Spleen (tissue), 7 donors: ENCODE results near the gene CEP162.

ENCODE experiments used
- POLR2A ChIP-seq, 3 donors: fragments of 450-650 bp; IDR thresholded peaks; one replicate each; pipeline ENCODE4 v1.5.1; 2017; ENCODE audit warnings: antibody characterized with exemption in 3 of 3, mild to moderate bottlenecking in 1 of 3
- POLR2AphosphoS5 ChIP-seq, 3 donors: sonication (generic); formaldehyde crosslinking; IDR thresholded peaks; one replicate each; pipeline ENCODE4 v1.5.1; 2017; ENCODE audit warnings: antibody characterized with exemption in 3 of 3
- TF ChIP-seq, protein P1 (sequence below), 11 experiments: fragments of 200-600 bp in 7 of 11; fragments of 450-650 bp in 4 of 11; sonication (generic) in 4 of 11; IDR thresholded peaks in 8 of 11; conservative IDR thresholded peaks in 3 of 11; 1 replicate in 7 of 11; 2 replicates in 4 of 11; pipeline versions ENCODE4 v1.4.0 to v1.8.0; 2016 to 2021; ENCODE audit warnings: antibody characterized with exemption in 11 of 11, inconsistent platforms in 4 of 11, mild to moderate bottlenecking in 1 of 11
- donor health status: DM: no; HTN: no; CAD: no; lungs with moderate emphysema.
- donor health status: DM: no; HTN: no; CAD: no.
- donor health status: DM: no; HTN: no; CAD: no.

DNA sequence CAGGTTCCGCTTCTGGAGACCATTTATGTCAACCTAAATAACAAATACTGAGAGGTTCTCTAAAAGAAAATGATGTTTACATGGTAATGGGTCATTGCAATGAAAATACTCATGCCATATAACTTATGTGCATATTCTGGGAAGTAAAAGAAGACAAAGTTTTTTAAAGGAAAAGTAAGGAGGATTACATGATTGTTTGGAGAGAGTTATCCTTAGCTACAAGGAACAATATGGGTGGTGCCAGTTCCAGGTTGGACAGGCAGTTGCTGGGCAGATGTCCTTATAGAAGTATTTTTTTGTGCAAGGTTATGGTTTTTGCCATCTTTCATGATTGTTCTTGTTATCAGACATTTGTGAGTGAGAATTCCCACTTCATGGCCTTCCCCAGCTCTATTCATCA lies 141.4 kb downstream of the CEP162 start:
- TF ChIP-seq, protein P1, sequence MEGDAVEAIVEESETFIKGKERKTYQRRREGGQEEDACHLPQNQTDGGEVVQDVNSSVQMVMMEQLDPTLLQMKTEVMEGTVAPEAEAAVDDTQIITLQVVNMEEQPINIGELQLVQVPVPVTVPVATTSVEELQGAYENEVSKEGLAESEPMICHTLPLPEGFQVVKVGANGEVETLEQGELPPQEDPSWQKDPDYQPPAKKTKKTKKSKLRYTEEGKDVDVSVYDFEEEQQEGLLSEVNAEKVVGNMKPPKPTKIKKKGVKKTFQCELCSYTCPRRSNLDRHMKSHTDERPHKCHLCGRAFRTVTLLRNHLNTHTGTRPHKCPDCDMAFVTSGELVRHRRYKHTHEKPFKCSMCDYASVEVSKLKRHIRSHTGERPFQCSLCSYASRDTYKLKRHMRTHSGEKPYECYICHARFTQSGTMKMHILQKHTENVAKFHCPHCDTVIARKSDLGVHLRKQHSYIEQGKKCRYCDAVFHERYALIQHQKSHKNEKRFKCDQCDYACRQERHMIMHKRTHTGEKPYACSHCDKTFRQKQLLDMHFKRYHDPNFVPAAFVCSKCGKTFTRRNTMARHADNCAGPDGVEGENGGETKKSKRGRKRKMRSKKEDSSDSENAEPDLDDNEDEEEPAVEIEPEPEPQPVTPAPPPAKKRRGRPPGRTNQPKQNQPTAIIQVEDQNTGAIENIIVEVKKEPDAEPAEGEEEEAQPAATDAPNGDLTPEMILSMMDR (IDR thresholded peaks at IDR 0.05 in 8 of 11, conservative IDR thresholded peaks at IDR 0.05 in 3 of 11), result no peak
- TF ChIP-seq POLR2A (IDR thresholded peaks at IDR 0.05) (no peak), POLR2AphosphoS5 (IDR thresholded peaks at IDR 0.05) (no peak)
